ENCODE measurements around the gene HARBI1. TPM values are rescaled to one million over a fixed set of nuclear protein-coding genes. Genes with fewer than 3 reads are reported as not detected.
A peak's percentile ranks its signal among the peaks of the same experiment; 100 is the strongest.

HARBI1 gene
- total RNA-seq, 1 donor from 2014 or later = 5.3 TPM

GRCh38 chr11:46559815-46560214, 57.2 kb downstream of the HARBI1 start:
- H3K27me3 Mint-ChIP-seq (ENCODE audit: insufficient read depth, low read depth) = no peaks in the 10 kb centered on the region
- Histone ChIP-seq H3K4me3 (no peak overlapping the region), H2AFZ (replicated peaks) (no peak overlapping the region), H3K4me1 (peaks cover 11% of the 10 kb centered on the region), H3K27ac (no peak overlapping the region), H3K79me2 (ENCODE audit: low read depth) (peaks cover 99% of the 10 kb centered on the region), H3K9me3 (ENCODE audit: low read depth) (no peaks in the 10 kb centered on the region), H3K27me3 (no peaks in the 10 kb centered on the region), H3F3A (ENCODE audit: low read depth) (peaks cover 9% of the 10 kb centered on the region), H3K36me3 (no peaks in the 10 kb centered on the region), H3K9ac (no peak overlapping the region), H3K4me2 (no peak overlapping the region), H4K20me1 (ENCODE audit: low read depth) (peaks cover 57% of the 10 kb centered on the region)
- peaks cover under 1% of the 10 kb centered on the region for H3K4me1 Mint-ChIP-seq
- no peak overlapping the region for H3K4me3 Mint-ChIP-seq
- TF ChIP-seq EZH2phosphoT487 (IDR thresholded peaks at IDR 0.05) (no peak), EZH2 (IDR thresholded peaks at IDR 0.05) (no peak), CTCF (IDR thresholded peaks at IDR 0.05) (no peak)
- H3K27ac Mint-ChIP-seq = no peak overlapping the region
- H3K36me3 Mint-ChIP-seq = peaks cover 4% of the 10 kb centered on the region
- DNase-seq (ENCODE audit: low spot score) = no peak
- no peaks in the 10 kb centered on the region for H3K9me3 Mint-ChIP-seq

- Histone ChIP-seq H2AFZ (replicated peaks) (no peak overlapping the region), H3K36me3 (no peaks in the 10 kb centered on the region), H3K27ac (no peak overlapping the region), H3K27me3 (no peaks in the 10 kb centered on the region), H3K4me3 (no peak overlapping the region), H3K9ac (no peak overlapping the region), H3K79me2 (ENCODE audit: low read depth) (peaks cover 99% of the 10 kb centered on the region), H3K9me3 (ENCODE audit: low read depth) (no peaks in the 10 kb centered on the region), H3F3A (ENCODE audit: low read depth) (peaks cover 23% of the 10 kb centered on the region), H3K4me2 (no peak overlapping the region), H4K20me1 (ENCODE audit: low read depth) (peaks cover 48% of the 10 kb centered on the region), H3K4me1 (peaks cover 23% of the 10 kb centered on the region)
- no peak overlapping the region for H3K4me3 Mint-ChIP-seq
- H3K4me1 Mint-ChIP-seq = peaks cover 3% of the 10 kb centered on the region
- peaks cover 11% of the 10 kb centered on the region for H3K36me3 Mint-ChIP-seq
- peaks cover 5% of the 10 kb centered on the region for H3K9me3 Mint-ChIP-seq
- no peak for DNase-seq (ENCODE audit: low spot score)
- H3K27ac Mint-ChIP-seq = no peak overlapping the region
- no peaks in the 10 kb centered on the region for H3K27me3 Mint-ChIP-seq (ENCODE audit: insufficient read depth, low read depth)
- TF ChIP-seq CTCF (IDR thresholded peaks at IDR 0.05) (no peak), EZH2 (IDR thresholded peaks at IDR 0.05) (no peak), EZH2phosphoT487 (IDR thresholded peaks at IDR 0.05) (no peak)
Observed at GRCh38 chr11:46557684-46558151, 59.3 kb downstream of the HARBI1 start.

GRCh38 chr11:46555267-46556054, 61.6 kb downstream of the HARBI1 start:
- Histone ChIP-seq H3K9me3 (ENCODE audit: low read depth) (no peaks in the 10 kb centered on the region), H3K9ac (no peak overlapping the region), H3K27me3 (no peaks in the 10 kb centered on the region), H2AFZ (replicated peaks) (no peak overlapping the region), H3K36me3 (no peaks in the 10 kb centered on the region), H3K27ac (peak overlapping the region; percentile 60), H4K20me1 (ENCODE audit: low read depth) (peaks cover 31% of the 10 kb centered on the region), H3F3A (ENCODE audit: low read depth) (peaks cover 23% of the 10 kb centered on the region), H3K4me3 (no peak overlapping the region), H3K4me2 (peak overlapping the region; percentile 43), H3K4me1 (peaks cover 23% of the 10 kb centered on the region), H3K79me2 (ENCODE audit: low read depth) (peaks cover 99% of the 10 kb centered on the region)
- H3K36me3 Mint-ChIP-seq = peaks cover 11% of the 10 kb centered on the region
- H3K4me1 Mint-ChIP-seq = peaks cover 3% of the 10 kb centered on the region
- no peak for TF ChIP-seq EZH2phosphoT487 (IDR thresholded peaks at IDR 0.05)
- no peak for TF ChIP-seq EZH2 (IDR thresholded peaks at IDR 0.05)
- no peak for TF ChIP-seq CTCF (IDR thresholded peaks at IDR 0.05)
- no peak for DNase-seq (ENCODE audit: low spot score)
- peaks cover 7% of the 10 kb centered on the region for H3K9me3 Mint-ChIP-seq
- no peak overlapping the region for H3K27ac Mint-ChIP-seq
- H3K27me3 Mint-ChIP-seq (ENCODE audit: insufficient read depth, low read depth) = peaks cover 2% of the 10 kb centered on the region
- no peak overlapping the region for H3K4me3 Mint-ChIP-seq

Measured in neural progenitor cell (in vitro differentiated cells).